Epithelial cell of esophagus (primary cell): Measurements from ENCODE around the gene MRPL49.

Experiments
- DNase-seq: peaks from one replicate; pipeline ENCODE4 v3.0.0; 2010; ENCODE audit warnings: low read depth
- H3K4me3 ChIP-seq: 2 replicates; pipeline ENCODE4 v1.5.1; 2011; ENCODE audit warnings: mild to moderate bottlenecking, low read length, control low read depth
- CTCF ChIP-seq: IDR thresholded peaks from 2 replicates; pipeline ENCODE4 v1.5.1; 2011; ENCODE audit warnings: low read depth, mild to moderate bottlenecking, low read length, control low read depth, inconsistent platforms; ENCODE audit not compliant: insufficient read depth; ENCODE audit errors: missing control alignments

MRPL49 gene

DNA sequence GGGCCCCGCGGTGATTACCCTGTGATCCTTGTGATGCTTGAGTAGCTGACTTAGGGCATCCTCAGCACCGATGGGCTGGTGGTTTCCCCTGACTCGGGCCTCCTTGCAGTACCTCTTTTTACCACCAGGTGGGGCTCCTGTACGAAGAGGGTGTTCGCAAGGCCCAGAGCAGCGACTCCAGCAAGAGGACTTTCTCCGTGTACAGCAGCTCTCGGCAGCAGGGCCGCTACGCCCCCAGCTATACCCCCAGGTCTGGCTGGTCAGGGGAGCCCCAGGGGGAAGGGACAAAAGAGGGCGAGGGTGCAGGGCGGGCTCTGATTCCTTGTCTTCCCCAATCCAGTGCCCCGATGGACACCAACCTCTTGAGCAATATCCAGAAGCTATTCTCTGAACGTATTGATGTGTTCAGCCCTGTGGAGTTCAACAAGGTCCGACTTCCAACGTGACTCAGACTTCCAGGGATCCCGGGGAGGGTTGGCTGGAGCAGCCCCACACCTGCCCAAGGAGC lies 11.7 kb upstream of the MRPL49 start:
- no peak overlapping the region for H3K4me3 ChIP-seq
- DNase-seq = peak; percentile 78
- peak; percentile 96 for TF ChIP-seq CTCF

- no peak for DNase-seq
- H3K4me3 ChIP-seq = no peak overlapping the region
- no peak for TF ChIP-seq CTCF
These were observed 10.9 kb upstream of the MRPL49 start for GRCh38 chr11:65111159-65111743.

GRCh38 chr11:65111744-65112545 lies 10.2 kb upstream of the MRPL49 start, which contains the start of gene TM7SF2:
TM7SF2 (plus strand) TSS chr11:65111872; CDS start chr11:65112016, 144 bp downstream.
- peak; percentile 98 for DNase-seq
- peak within 1 kb of the TSS; percentile 74 for H3K4me3 ChIP-seq
- TF ChIP-seq CTCF = no peak

GRCh38 chr11:65112546-65113360 lies 9.4 kb upstream of the MRPL49 start:
- DNase-seq = peak; percentile 55
- peak; percentile 52 for TF ChIP-seq CTCF
- H3K4me3 ChIP-seq = peak overlapping the region; percentile 74

GRCh38 chr11:65113361-65113756 lies 8.8 kb upstream of the MRPL49 start:
- TF ChIP-seq CTCF = no peak
- DNase-seq = no peak
- peak overlapping the region; percentile 74 for H3K4me3 ChIP-seq

- DNase-seq = no peak
- H3K4me3 ChIP-seq = no peak overlapping the region
- no peak for TF ChIP-seq CTCF
These were observed 8.3 kb upstream of the MRPL49 start for GRCh38 chr11:65113839-65114238.
